ENCODE data around the gene CPTP. TPM values are rescaled to one million over a fixed set of nuclear protein-coding genes. Genes with fewer than 3 reads are reported as not detected.

CPTP gene
- total RNA-seq, 1 experiment from 2014 or later = 16.8 TPM

GRCh38 chr1:1336446-1336845, 11.8 kb downstream of the CPTP start:
- H3K27me3 Mint-ChIP-seq (ENCODE audit: insufficient read depth, unreplicated experiment) = no peaks in the 10 kb centered on the region
- Histone ChIP-seq H3K36me3 (ENCODE audit: control insufficient read depth, insufficient read depth, low read length) (no peaks in the 10 kb centered on the region; the same call in 1 of the 2 replicates), H3K4me1 (no peaks in the 10 kb centered on the region), H3K9me3 (no peaks in the 10 kb centered on the region), H3K27me3 (replicated peaks; ENCODE audit: control insufficient read depth, insufficient read depth, low read length) (no peaks in the 10 kb centered on the region), H3K4me3 (ENCODE audit: low read depth, low read length) (no peak overlapping the region)
- H3K9me3 Mint-ChIP-seq (ENCODE audit: unreplicated experiment) = no peaks in the 10 kb centered on the region
- CTCF ChIA-PET = no interaction called here
- H3K27ac Mint-ChIP-seq (ENCODE audit: unreplicated experiment) = no peak overlapping the region
- BruUV-seq (replicated peaks) = no TSS peak
- intact Hi-C loops (cut with micrococcal nuclease; ENCODE audit: unreplicated experiment) = no loop called here
- peaks cover 49% of the 10 kb centered on the region for H3K36me3 Mint-ChIP-seq (ENCODE audit: insufficient read depth, unreplicated experiment)
- no peaks in the 10 kb centered on the region for H3K4me1 Mint-ChIP-seq (ENCODE audit: low read depth, unreplicated experiment)
- no peak for TF ChIP-seq CTCF (IDR thresholded peaks at IDR 0.05; ENCODE audit: insufficient read depth in 1 of 2, low read depth in 1 of 2, low read length in 1 of 2, severe bottlenecking in 1 of 2, unreplicated experiment in 1 of 2)
- no peak for DNase-seq
- H3K4me3 Mint-ChIP-seq (ENCODE audit: unreplicated experiment) = no peak overlapping the region
- POLR2A ChIA-PET = no interaction called here

- Mint-ChIP-seq H3K27me3 (ENCODE audit: insufficient read depth, unreplicated experiment) (no peaks in the 10 kb centered on the region), H3K4me1 (ENCODE audit: low read depth, unreplicated experiment) (no peaks in the 10 kb centered on the region), H3K27ac (ENCODE audit: unreplicated experiment) (no peak overlapping the region), H3K36me3 (ENCODE audit: insufficient read depth, unreplicated experiment) (peaks cover 43% of the 10 kb centered on the region), H3K4me3 (ENCODE audit: unreplicated experiment) (no peak overlapping the region), H3K9me3 (ENCODE audit: unreplicated experiment) (no peaks in the 10 kb centered on the region)
- Histone ChIP-seq H3K9me3 (no peaks in the 10 kb centered on the region), H3K27me3 (replicated peaks; ENCODE audit: control insufficient read depth, insufficient read depth, low read length) (no peaks in the 10 kb centered on the region), H3K4me1 (no peaks in the 10 kb centered on the region), H3K36me3 (ENCODE audit: control insufficient read depth, insufficient read depth, low read length) (no peaks in the 10 kb centered on the region; the same call in 1 of the 2 replicates), H3K4me3 (ENCODE audit: low read depth, low read length) (no peak overlapping the region)
- ChIA-PET CTCF (no interaction called here), POLR2A (no interaction called here)
- no TSS peak for BruUV-seq (replicated peaks)
- intact Hi-C loops (cut with micrococcal nuclease; ENCODE audit: unreplicated experiment) = no loop called here
- no peak for TF ChIP-seq CTCF (IDR thresholded peaks at IDR 0.05; ENCODE audit: insufficient read depth in 1 of 2, low read depth in 1 of 2, low read length in 1 of 2, severe bottlenecking in 1 of 2, unreplicated experiment in 1 of 2)
- no peak for DNase-seq
These were observed 12.6 kb downstream of the CPTP start for GRCh38 chr1:1336931-1337792.

GRCh38 chr1:1337793-1338147, 13.2 kb downstream of the CPTP start:
- peaks cover 40% of the 10 kb centered on the region for H3K36me3 Mint-ChIP-seq (ENCODE audit: insufficient read depth, unreplicated experiment)
- no peaks in the 10 kb centered on the region for H3K9me3 ChIP-seq
- DNase-seq = no peak

More at GRCh38 chr1:1337793-1338147, 13.2 kb downstream of the CPTP start:
- no peaks in the 10 kb centered on the region for H3K4me1 Mint-ChIP-seq (ENCODE audit: low read depth, unreplicated experiment)
- TF ChIP-seq CTCF (IDR thresholded peaks at IDR 0.05; ENCODE audit: insufficient read depth in 1 of 2, low read depth in 1 of 2, low read length in 1 of 2, severe bottlenecking in 1 of 2, unreplicated experiment in 1 of 2) = no peak
- H3K36me3 ChIP-seq (ENCODE audit: control insufficient read depth, insufficient read depth, low read length) = no peaks in the 10 kb centered on the region; the same call in 1 of the 2 replicates
- no peak overlapping the region for H3K4me3 ChIP-seq (ENCODE audit: low read depth, low read length)
- H3K27ac Mint-ChIP-seq (ENCODE audit: unreplicated experiment) = no peak overlapping the region
- ChIA-PET POLR2A (no interaction called here), CTCF (no interaction called here)
- H3K9me3 Mint-ChIP-seq (ENCODE audit: unreplicated experiment) = no peaks in the 10 kb centered on the region
- no peaks in the 10 kb centered on the region for H3K27me3 ChIP-seq (replicated peaks; ENCODE audit: control insufficient read depth, insufficient read depth, low read length)
- intact Hi-C loops (cut with micrococcal nuclease; ENCODE audit: unreplicated experiment) = no loop called here
- no peak overlapping the region for H3K4me3 Mint-ChIP-seq (ENCODE audit: unreplicated experiment)
- H3K27me3 Mint-ChIP-seq (ENCODE audit: insufficient read depth, unreplicated experiment) = no peaks in the 10 kb centered on the region
- no peaks in the 10 kb centered on the region for H3K4me1 ChIP-seq
- no TSS peak for BruUV-seq (replicated peaks)
